Naive B cell (primary cell): Measurements from ENCODE around the gene TEX14. TPM values are rescaled to one million over a fixed set of nuclear protein-coding genes. Genes with fewer than 3 reads are reported as not detected.

ENCODE experiments used
- ATAC-seq, 2 donors: fragments of 150-1000 bp; cut with Tn5 transposase; 2 replicates each; pipeline ENCODE4 v1.10.0; 2021; ENCODE audit warnings: low read depth in 2 of 2, mild to moderate bottlenecking in 2 of 2, moderate library complexity in 2 of 2
- DNase-seq: peaks from one replicate; pipeline ENCODE4 v3.0.0; 2022
- H3K27ac Mint-ChIP-seq, 6 donors: one replicate each; pipeline ENCODE4 v1.8.0; 2020 to 2022; ENCODE audit warnings: mild to moderate bottlenecking in 6 of 6, mixed read lengths in 6 of 6, moderate library complexity in 5 of 6, inconsistent platforms in 2 of 6
- H3K27me3 Mint-ChIP-seq, 3 donors: one replicate each; pipeline ENCODE4 v1.8.0; 2021 to 2022; ENCODE audit warnings: mixed read lengths in 3 of 3, mild to moderate bottlenecking in 1 of 3
- H3K36me3 Mint-ChIP-seq, 2 donors: one replicate each; pipeline ENCODE4 v1.8.0; 2020 to 2022; ENCODE audit warnings: mixed read lengths in 2 of 2, inconsistent platforms in 1 of 2, mild to moderate bottlenecking in 1 of 2
- H3K4me1 Mint-ChIP-seq, 3 donors: one replicate each; pipeline ENCODE4 v1.8.0; 2020 to 2022; ENCODE audit warnings: mixed read lengths in 3 of 3, inconsistent platforms in 1 of 3, mild to moderate bottlenecking in 1 of 3, moderate library complexity in 1 of 3
- H3K4me3 Mint-ChIP-seq, 8 donors: one replicate each; pipeline ENCODE4 v1.8.0; 2020 to 2022; ENCODE audit warnings: mild to moderate bottlenecking in 8 of 8, mixed read lengths in 8 of 8, moderate library complexity in 8 of 8, inconsistent platforms in 2 of 8
- H3K9me3 Mint-ChIP-seq, 7 donors: one replicate each; pipeline ENCODE4 v1.8.0; 2020 to 2022; ENCODE audit warnings: mixed read lengths in 7 of 7, mild to moderate bottlenecking in 5 of 7, inconsistent platforms in 2 of 7, moderate library complexity in 1 of 7
- polyA plus RNA-seq, 6 donors: library from polyadenylated mRNA; unstranded; fragments of 300-500 nt; fragmentation: Illumina TruSeq; gene quantifications; one replicate each; pipeline ENCODE4 v1.2.3, GENCODE V29; 2021; ENCODE audit warnings: low read depth in 6 of 6

The TEX14 gene
- polyA plus RNA-seq, 6 donors from 2014 or later, result 0.26 to 1.0 (median 0.44) TPM; not detected in 3

DNA sequence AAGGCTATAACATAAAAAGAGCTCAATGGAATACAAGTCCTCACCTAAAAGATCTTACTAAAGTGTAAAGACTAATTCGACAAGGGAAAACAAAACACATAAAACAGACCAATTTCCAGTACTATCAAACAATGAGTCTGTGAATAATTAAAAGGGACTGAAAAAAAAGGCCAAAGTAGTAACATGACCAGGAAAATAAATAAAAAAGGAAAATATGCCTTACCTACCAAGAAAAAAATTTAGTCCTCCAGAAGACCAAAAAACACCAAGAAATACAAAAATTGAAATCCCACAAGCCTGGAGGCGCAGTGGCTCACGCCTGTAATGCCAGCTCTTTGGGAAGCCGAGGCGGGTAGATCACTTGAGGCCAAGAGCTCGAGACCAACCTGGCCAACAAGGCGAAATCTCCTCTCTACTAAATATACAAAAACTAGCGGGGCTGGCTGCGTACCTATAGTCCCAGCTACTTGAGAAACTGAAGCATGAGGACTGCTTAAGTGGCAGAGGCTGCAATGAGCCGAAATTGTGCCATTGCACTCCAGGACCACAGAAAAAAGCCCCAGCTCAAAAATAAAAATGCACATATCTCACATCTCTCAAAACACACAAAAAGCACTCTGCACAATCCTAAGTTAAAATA, 60.8 kb downstream of the TEX14 start:
- H3K27me3 Mint-ChIP-seq, result no peaks in the 10 kb centered on the region
- peaks cover 0 to 5% (median 0%) of the 10 kb centered on the region in 3 donors for H3K4me1 Mint-ChIP-seq
- no peaks in the 10 kb centered on the region for H3K36me3 Mint-ChIP-seq
- no peaks in the 10 kb centered on the region for H3K9me3 Mint-ChIP-seq
- H3K27ac Mint-ChIP-seq, result no peak overlapping the region
- peak overlapping the region in 2 of 8 donors; percentile 2 to 45 for H3K4me3 Mint-ChIP-seq
- ATAC-seq (no peak), DNase-seq (no peak)

DNA sequence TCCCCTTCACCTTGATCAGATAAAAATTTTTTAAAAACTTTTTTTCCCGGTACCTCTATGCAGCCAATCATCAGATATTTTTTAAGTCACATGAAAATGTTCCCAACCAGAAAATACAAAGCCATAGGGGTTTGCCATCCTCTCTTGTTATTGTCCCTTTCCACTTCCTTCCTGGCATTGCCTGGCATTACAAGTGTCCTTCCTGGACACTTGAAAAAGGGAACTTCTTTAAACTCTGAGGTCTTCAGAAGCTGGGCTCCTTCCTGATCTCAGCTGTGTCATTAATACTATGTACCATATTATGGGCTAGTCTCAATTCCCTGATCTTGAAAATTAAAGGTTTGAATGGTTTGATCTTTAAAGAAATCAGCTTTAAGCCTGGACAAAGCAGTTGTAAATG, 64.9 kb downstream of the TEX14 start:
- Mint-ChIP-seq H3K4me1 (peaks cover 0 to 5% (median 0%) of the 10 kb centered on the region in 3 donors), H3K4me3 (no peak overlapping the region), H3K9me3 (no peaks in the 10 kb centered on the region), H3K27me3 (no peaks in the 10 kb centered on the region), H3K36me3 (no peaks in the 10 kb centered on the region), H3K27ac (peak overlapping the region in 1 of 6 donors; percentile 38)
- ATAC-seq, result no peak
- DNase-seq, result no peak

DNA sequence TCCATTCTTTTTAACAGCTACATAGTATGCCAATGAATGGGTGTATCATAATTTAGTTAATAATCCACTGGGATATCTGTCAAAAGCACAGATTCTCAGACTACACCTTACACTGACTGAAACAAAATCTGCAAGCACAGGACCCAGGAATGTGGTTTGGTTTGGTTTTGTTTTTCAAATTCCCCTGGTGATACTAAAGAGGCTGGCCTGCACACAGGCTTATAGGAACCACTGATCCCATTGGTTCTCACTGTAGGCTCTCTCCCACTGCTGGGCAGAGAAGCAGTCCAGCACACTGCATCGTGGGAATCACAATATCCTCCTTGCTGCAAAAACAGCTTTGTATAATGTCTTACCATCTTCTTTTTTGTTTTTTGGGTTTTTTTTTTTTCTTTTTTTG, 67.1 kb downstream of the TEX14 start:
- ATAC-seq (no peak), DNase-seq (no peak)
- H3K36me3 Mint-ChIP-seq, result no peaks in the 10 kb centered on the region
- H3K4me3 Mint-ChIP-seq, result no peak overlapping the region
- H3K9me3 Mint-ChIP-seq, result no peaks in the 10 kb centered on the region
- no peak overlapping the region for H3K27ac Mint-ChIP-seq
- peaks cover 0 to 4% (median 0%) of the 10 kb centered on the region in 3 donors for H3K27me3 Mint-ChIP-seq
- no peaks in the 10 kb centered on the region for H3K4me1 Mint-ChIP-seq

DNA sequence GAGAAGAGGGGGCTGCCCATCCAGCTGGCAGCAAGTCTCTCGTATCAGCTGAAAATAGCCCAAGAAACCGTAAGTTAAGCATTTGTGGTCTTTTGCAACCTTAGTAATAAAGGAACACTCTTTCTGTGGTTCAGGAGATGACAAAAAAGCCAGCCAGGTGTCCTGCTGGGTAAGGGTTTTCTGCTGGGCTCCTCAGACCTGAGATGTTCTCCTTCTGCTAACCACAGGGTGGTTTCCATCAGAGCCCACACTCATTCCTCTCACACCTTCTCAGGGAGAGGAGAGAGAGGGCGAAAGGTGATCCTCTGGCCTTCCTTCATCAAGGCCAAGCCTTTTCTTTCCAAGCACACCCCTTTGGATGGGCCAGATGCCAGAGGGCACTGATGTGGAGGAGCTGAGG, 70.7 kb downstream of the TEX14 start:
- DNase-seq, result no peak
- peaks cover 0 to 7% (median 0%) of the 10 kb centered on the region in 3 donors for H3K27me3 Mint-ChIP-seq
- H3K27ac Mint-ChIP-seq, result no peak overlapping the region
- ATAC-seq, result no peak
- no peak overlapping the region for H3K4me3 Mint-ChIP-seq
- H3K36me3 Mint-ChIP-seq, result no peaks in the 10 kb centered on the region
- peaks cover 0 to under 1% (median 0%) of the 10 kb centered on the region in 3 donors for H3K4me1 Mint-ChIP-seq
- H3K9me3 Mint-ChIP-seq, result no peaks in the 10 kb centered on the region

DNA sequence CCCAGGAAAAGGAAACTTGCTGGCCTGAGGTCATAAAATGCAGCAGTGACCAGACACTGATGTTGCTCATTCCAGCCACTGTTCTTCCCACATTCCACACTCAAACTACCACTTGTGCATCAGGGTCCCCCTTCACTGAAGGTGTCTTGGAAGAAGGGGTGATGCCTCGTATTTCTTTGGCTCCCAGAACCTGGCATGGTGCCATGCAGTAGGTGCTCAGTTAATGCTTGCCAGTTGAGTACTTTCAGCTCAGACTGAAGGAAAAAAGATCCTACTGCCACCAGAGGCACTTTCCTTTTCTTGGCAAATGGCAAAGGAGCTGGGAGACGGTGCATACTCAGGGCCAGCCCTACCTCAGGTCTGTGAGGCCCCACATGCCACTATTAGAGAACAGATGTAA, 73.5 kb downstream of the TEX14 start:
- DNase-seq (no peak), ATAC-seq (no peak)
- H3K36me3 Mint-ChIP-seq, result no peaks in the 10 kb centered on the region
- H3K4me3 Mint-ChIP-seq, result no peak overlapping the region
- no peaks in the 10 kb centered on the region for H3K9me3 Mint-ChIP-seq
- H3K4me1 Mint-ChIP-seq, result peaks cover 0 to 14% (median 5%) of the 10 kb centered on the region in 3 donors
- H3K27me3 Mint-ChIP-seq, result peaks cover 0 to 7% (median 0%) of the 10 kb centered on the region in 3 donors
- H3K27ac Mint-ChIP-seq, result no peak overlapping the region

DNA sequence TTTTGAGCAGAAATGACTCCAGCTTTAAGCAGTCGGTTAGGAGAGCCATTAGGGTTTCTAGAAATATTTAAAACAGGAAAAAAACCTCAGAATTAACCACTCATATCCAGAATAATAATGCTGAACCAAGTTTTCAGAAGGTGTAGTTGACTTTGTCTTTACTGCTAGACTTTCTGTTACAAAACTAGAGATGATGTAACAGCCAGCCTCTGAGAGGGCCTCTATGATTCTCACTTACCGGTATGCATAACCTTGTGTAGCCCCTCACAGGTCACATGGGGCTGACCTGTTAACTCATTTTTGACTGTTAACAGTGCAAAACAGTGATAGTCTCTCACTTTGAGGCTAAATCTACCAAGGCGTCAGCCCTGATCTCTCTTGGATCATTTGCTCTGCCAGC, 74.3 kb downstream of the TEX14 start:
- ATAC-seq (no peak), DNase-seq (no peak)
- Mint-ChIP-seq H3K27ac (peak overlapping the region in 1 of 6 donors; percentile 56), H3K36me3 (no peaks in the 10 kb centered on the region), H3K4me3 (no peak overlapping the region), H3K4me1 (peaks cover 0 to 14% (median 5%) of the 10 kb centered on the region in 3 donors), H3K27me3 (peaks cover 0 to 7% (median 0%) of the 10 kb centered on the region in 3 donors), H3K9me3 (no peaks in the 10 kb centered on the region)

DNA sequence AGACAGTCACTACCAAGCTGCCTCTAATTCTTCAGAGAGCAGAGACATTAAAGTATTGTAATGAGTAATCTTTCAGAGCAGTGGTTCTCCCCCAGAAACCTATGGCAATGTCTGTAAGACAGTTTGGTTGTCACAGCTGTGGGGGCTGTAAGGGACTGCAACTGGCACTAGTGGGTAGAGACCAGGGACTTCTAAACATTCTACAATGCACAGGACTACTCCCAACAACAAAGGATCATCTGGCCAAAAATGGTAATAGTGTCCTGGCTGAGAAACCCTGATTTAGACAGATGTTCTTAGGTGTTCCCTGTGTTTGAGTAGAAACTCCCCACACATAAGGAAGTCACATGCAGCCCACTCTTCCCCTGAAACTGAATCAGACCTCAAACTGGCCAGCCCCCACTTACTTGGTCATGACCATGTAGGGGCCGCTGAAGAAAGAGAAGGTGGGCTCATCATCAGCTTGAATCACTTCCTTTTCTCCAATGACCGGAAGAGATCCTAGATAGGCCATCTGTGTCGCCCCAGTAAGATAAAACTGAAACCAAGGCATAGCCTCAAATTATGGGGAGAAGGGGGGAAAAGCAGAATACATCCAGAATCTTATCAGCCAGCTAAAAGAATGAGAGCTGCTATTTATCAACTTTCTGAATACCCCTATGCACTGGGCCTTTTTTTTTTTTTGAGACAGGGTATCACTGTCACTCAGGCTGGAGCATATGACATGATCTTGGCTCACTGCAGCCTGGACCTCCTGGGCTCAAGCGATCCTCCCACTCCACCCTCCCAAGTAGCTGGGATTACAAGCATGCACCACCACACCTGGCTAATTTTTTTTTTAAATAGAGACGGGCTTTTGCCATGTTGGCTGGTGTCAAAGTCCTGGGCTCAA, 75.8 kb downstream of the TEX14 start:
- Mint-ChIP-seq H3K27me3 (peaks cover 0 to 7% (median 0%) of the 10 kb centered on the region in 3 donors), H3K9me3 (no peaks in the 10 kb centered on the region), H3K4me1 (peaks cover 0 to 14% (median 5%) of the 10 kb centered on the region in 3 donors), H3K4me3 (no peak overlapping the region), H3K36me3 (no peaks in the 10 kb centered on the region), H3K27ac (peak overlapping the region in 1 of 6 donors; percentile 10)
- DNase-seq (no peak), ATAC-seq (peak in 1 of 2 donors; percentile 30)

DNA sequence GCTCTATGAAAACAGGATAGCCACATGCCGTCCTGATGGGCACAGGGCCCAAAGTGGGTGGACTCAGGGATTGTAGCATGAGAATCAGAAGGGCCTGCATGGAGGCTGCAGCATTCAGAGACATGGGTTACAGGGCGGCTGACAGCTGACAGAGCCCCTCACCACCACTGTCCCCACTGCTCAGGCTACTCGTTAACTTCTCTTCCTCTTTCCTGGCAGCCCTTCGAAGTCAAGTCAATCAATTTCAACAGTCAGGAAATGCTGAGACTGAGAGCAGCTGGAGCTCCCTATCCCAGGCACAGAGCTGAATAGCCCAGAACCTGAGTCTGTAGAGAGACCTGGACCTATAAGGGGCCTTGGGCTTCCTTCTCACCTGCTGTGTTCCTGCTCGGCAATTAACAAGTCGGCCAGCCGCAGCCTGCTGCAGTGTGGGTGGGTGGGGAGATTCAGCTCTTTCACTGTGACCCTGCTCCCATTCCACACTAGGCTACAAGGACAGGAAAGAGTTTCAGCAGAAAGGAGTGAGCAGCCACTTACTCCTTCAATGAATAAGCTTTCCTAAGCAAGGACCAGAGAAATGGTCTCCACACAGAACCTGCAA, 76.9 kb downstream of the TEX14 start:
- peak overlapping the region in 1 of 8 donors; percentile 16 for H3K4me3 Mint-ChIP-seq
- no peak for DNase-seq
- H3K27me3 Mint-ChIP-seq, result peaks cover 0 to 5% (median 0%) of the 10 kb centered on the region in 3 donors
- no peaks in the 10 kb centered on the region for H3K36me3 Mint-ChIP-seq
- H3K9me3 Mint-ChIP-seq, result no peaks in the 10 kb centered on the region
- ATAC-seq, result no peak
- H3K27ac Mint-ChIP-seq, result peak overlapping the region in 1 of 6 donors; percentile 39
- H3K4me1 Mint-ChIP-seq, result peaks cover 0 to 14% (median 5%) of the 10 kb centered on the region in 3 donors

DNA sequence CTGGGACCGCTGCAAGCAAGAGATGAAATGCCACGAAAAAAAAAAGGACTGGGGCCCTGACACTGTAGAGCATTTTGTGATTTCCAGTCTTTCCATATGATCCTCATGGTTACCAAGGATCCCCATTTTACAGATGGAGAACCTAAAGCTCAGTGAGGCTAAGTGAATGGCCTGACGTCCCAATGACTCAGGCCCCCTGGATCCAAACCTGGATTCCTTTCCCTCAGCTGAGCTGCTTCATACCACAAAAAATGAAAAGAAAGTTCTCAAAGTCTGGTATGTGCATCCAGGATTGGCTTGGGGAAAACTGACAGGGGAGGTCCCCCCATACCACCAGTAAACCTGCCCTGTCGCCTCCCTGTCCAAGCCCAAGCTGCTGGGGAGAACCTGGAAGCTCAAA, 80.5 kb downstream of the TEX14 start:
- Mint-ChIP-seq H3K9me3 (no peaks in the 10 kb centered on the region), H3K27me3 (no peaks in the 10 kb centered on the region), H3K4me1 (peaks cover 0 to 14% (median 5%) of the 10 kb centered on the region in 3 donors), H3K27ac (no peak overlapping the region), H3K36me3 (no peaks in the 10 kb centered on the region), H3K4me3 (no peak overlapping the region)
- no peak for DNase-seq
- no peak for ATAC-seq

DNA sequence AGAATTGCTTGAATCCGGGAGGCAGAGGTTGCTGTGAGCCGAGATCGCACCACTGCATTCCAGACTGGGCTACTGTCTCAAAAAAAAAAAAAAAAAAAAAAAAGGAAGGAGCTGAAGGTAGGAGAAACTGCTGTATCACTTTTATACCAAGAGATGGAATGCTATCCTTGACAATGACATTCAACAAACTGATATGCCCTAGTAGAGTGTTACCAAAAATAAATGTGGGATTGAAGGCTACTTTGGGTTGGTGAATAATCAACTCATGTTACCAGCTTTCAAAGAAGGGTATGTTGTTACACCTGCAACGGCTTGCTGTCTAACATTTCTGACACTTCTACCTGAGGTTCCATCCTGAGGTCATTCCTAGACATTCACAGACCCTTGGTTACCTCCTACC, 84.9 kb downstream of the TEX14 start:
- no peak for DNase-seq
- no peak for ATAC-seq
- Mint-ChIP-seq H3K4me1 (no peaks in the 10 kb centered on the region), H3K36me3 (no peaks in the 10 kb centered on the region), H3K27ac (no peak overlapping the region), H3K4me3 (no peak overlapping the region), H3K9me3 (no peaks in the 10 kb centered on the region), H3K27me3 (no peaks in the 10 kb centered on the region)

DNA sequence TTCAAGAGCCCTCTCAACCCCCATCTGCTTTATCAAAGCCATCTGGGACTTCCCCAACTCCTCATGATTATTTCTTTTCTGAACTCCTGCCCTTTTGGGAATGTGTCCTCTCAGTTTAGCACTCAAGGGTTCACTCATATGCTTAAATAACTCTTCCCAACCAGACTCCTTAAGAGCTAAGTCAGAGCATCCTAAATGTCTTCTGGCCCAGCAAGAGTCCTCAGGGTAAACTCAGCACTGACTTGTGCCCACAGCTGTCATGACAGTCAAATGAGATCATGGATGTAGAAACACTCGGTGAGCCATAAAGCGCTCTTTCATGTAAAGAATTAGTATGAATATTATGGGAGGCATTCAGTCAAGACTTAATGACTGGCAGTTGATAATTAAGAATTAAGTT, 85.9 kb downstream of the TEX14 start:
- no peaks in the 10 kb centered on the region for H3K4me1 Mint-ChIP-seq
- H3K4me3 Mint-ChIP-seq, result no peak overlapping the region
- H3K27ac Mint-ChIP-seq, result no peak overlapping the region
- H3K9me3 Mint-ChIP-seq, result no peaks in the 10 kb centered on the region
- H3K36me3 Mint-ChIP-seq, result no peaks in the 10 kb centered on the region
- H3K27me3 Mint-ChIP-seq, result no peaks in the 10 kb centered on the region
- no peak for ATAC-seq
- no peak for DNase-seq

DNA sequence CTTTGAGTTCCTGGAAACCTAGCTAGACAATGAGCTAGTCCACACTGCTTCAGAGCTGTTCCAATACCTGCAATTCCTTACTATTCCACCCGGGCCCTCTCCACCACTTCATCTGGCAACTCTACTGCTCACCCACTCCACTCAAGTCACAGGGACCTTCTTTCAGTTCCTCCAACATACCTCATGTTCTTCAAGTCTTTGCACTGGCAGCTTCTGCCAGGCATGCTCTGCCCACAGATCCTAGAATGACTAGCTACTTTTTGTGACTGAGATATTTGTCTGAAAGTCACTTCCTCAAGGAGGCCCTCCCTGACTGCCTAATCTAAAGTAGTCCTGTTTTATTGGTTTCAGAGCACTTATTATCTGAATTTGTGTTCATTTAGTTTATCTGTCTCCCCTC, 86.4 kb downstream of the TEX14 start:
- ATAC-seq (no peak), DNase-seq (no peak)
- Mint-ChIP-seq H3K27ac (no peak overlapping the region), H3K27me3 (no peaks in the 10 kb centered on the region), H3K4me1 (no peaks in the 10 kb centered on the region), H3K9me3 (no peaks in the 10 kb centered on the region), H3K36me3 (no peaks in the 10 kb centered on the region), H3K4me3 (no peak overlapping the region)

DNA sequence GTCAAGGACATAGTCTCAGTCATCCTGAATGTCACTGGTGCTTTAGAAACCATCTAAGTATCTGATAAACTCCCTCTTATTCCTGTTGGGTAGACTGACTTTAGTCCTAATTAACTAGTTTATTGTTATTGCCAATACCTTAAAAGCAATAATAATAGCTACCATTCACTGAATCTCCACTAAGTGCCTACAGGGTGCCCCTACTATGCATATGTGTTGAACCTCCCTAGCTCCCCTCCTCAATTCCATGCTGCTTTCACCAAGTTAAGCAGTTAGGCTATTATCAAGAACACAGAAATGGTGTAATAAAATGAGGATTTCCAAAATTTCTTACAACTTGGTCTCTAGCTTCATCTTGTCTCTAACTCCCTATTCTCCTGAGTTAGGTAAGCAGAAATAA, 89.9 kb downstream of the TEX14 start:
- DNase-seq, result no peak
- Mint-ChIP-seq H3K27me3 (no peaks in the 10 kb centered on the region), H3K36me3 (no peaks in the 10 kb centered on the region), H3K4me3 (no peak overlapping the region), H3K27ac (no peak overlapping the region), H3K4me1 (no peaks in the 10 kb centered on the region), H3K9me3 (no peaks in the 10 kb centered on the region)
- ATAC-seq, result no peak

DNA sequence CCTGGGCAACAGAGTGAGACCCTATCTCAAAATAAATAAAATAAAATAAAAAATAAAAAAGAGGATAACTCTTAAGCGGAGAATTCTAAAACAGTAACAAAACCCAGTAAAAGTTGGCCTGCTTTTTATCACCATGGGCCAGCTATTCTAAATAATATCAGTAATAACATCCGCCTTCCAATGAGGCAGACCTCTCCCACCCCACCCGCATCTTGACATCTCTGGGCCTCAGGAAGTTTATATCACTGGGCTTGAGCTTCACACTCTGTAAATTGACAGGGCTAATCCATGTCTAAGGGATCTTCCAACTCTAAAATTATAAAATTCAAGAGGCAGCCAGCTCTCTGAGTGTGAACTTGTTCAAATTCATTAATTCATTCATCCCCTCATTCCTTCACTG, 94.5 kb downstream of the TEX14 start:
- DNase-seq (no peak), ATAC-seq (no peak)
- Mint-ChIP-seq H3K27ac (peak overlapping the region in 1 of 6 donors; percentile 69), H3K4me1 (no peaks in the 10 kb centered on the region), H3K27me3 (no peaks in the 10 kb centered on the region), H3K4me3 (no peak overlapping the region), H3K36me3 (no peaks in the 10 kb centered on the region), H3K9me3 (no peaks in the 10 kb centered on the region)
